ENCODE measurements around the gene CPNE5. TPM values are rescaled to one million over a fixed set of nuclear protein-coding genes. Genes with fewer than 3 reads are reported as not detected.

Gene CPNE5
- total RNA-seq, 1 donor from 2014 or later, result 2.3 TPM

- H3K4me3 ChIP-seq, result no peak overlapping the region
- H3K9me3 ChIP-seq, result no peaks in the 10 kb centered on the region
- DNase-seq (no peak), ATAC-seq (no peak)
- intact Hi-C loops (cut with DNase I), result no loop called here
- TF ChIP-seq CTCF (IDR thresholded peaks at IDR 0.05), result no peak
- no peaks in the 10 kb centered on the region for H3K27me3 ChIP-seq
- H3K36me3 ChIP-seq, result no peaks in the 10 kb centered on the region
- no peak overlapping the region for H3K27ac ChIP-seq
- peaks cover 12% of the 10 kb centered on the region for H3K4me1 ChIP-seq
These were observed 64.9 kb downstream of the CPNE5 start for GRCh38 chr6:36774331-36774730.

GRCh38 chr6:36772397-36772796, 66.8 kb downstream of the CPNE5 start:
- intact Hi-C loops (cut with DNase I), result no loop called here
- Histone ChIP-seq H3K4me3 (no peak overlapping the region), H3K36me3 (no peaks in the 10 kb centered on the region), H3K27ac (no peak overlapping the region), H3K4me1 (peaks cover 22% of the 10 kb centered on the region), H3K9me3 (no peaks in the 10 kb centered on the region), H3K27me3 (no peaks in the 10 kb centered on the region)
- no peak for TF ChIP-seq CTCF (IDR thresholded peaks at IDR 0.05)
- ATAC-seq (no peak), DNase-seq (no peak)

GRCh38 chr6:36771145-36771544, 68.1 kb downstream of the CPNE5 start:
- no peak for TF ChIP-seq CTCF (IDR thresholded peaks at IDR 0.05)
- H3K9me3 ChIP-seq, result no peaks in the 10 kb centered on the region
- H3K36me3 ChIP-seq, result no peaks in the 10 kb centered on the region
- intact Hi-C loops (cut with DNase I), result no loop called here
- no peak overlapping the region for H3K27ac ChIP-seq
- no peaks in the 10 kb centered on the region for H3K27me3 ChIP-seq
- DNase-seq, result no peak
- no peak overlapping the region for H3K4me3 ChIP-seq
- peaks cover 24% of the 10 kb centered on the region for H3K4me1 ChIP-seq
- no peak for ATAC-seq

GRCh38 chr6:36769676-36770499, 69.4 kb downstream of the CPNE5 start:
- H3K27me3 ChIP-seq, result no peaks in the 10 kb centered on the region
- no peak for TF ChIP-seq CTCF (IDR thresholded peaks at IDR 0.05)
- H3K36me3 ChIP-seq, result no peaks in the 10 kb centered on the region
- peak; percentile 36 for ATAC-seq
- peaks cover 29% of the 10 kb centered on the region for H3K4me1 ChIP-seq
- H3K9me3 ChIP-seq, result no peaks in the 10 kb centered on the region
- DNase-seq, result no peak
- intact Hi-C loops (cut with DNase I), result loop anchor here (5.0 to 10.0 kb wide), 2 partner anchors 77 to 245 kb away; no protein-coding TSS in a partner anchor
- no peak overlapping the region for H3K4me3 ChIP-seq
- H3K27ac ChIP-seq, result peak overlapping the region; percentile 55

GRCh38 chr6:36769183-36769675, 70.0 kb downstream of the CPNE5 start:
- Histone ChIP-seq H3K9me3 (no peaks in the 10 kb centered on the region), H3K27me3 (no peaks in the 10 kb centered on the region), H3K4me3 (no peak overlapping the region), H3K27ac (peak overlapping the region; percentile 55), H3K4me1 (peaks cover 29% of the 10 kb centered on the region), H3K36me3 (no peaks in the 10 kb centered on the region)
- intact Hi-C loops (cut with DNase I), result loop anchor here (5.0 to 10.0 kb wide), 2 partner anchors 78 to 246 kb away; no protein-coding TSS in a partner anchor
- no peak for ATAC-seq
- TF ChIP-seq CTCF (IDR thresholded peaks at IDR 0.05), result no peak
- no peak for DNase-seq
